ENCODE results near the gene THRB.
"Not testable (repeated sequence)": the region's sequence is repeated elsewhere in the genome, so short reads cannot be mapped to it uniquely, and the experiment has no call there.

Gene THRB

GRCh38 chr3:24405057-24405456, 89.6 kb downstream of the THRB start:
- no peak for TF ChIP-seq CTCF (IDR thresholded peaks at IDR 0.05; ENCODE audit: extremely low read depth, missing control alignments)
- DNase-seq (ENCODE audit: low spot score): no peak

DNA sequence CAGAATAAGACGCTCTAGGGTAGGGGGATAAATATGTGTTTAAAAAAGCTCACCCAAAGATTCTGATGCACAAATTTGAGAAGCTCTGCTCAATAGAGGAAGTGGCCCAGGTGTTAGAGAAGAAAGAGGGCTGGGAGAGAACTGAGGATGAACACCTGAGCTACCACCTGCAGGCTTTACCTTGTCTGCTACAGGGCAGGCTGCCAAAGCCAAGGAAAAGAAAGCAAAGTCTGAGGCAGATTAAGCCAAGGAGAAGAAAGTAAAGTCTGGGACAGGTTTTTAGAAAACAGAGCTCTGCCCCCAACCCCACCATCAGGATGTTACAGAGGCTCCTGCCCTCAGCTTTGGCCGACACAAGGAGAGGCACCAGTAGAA, 92.9 kb downstream of the THRB start:
- TF ChIP-seq CTCF (IDR thresholded peaks at IDR 0.05; ENCODE audit: extremely low read depth, missing control alignments): no peak
- no peak for DNase-seq (ENCODE audit: low spot score)

GRCh38 chr3:24401090-24401810, 93.4 kb downstream of the THRB start:
- no peak for TF ChIP-seq CTCF (IDR thresholded peaks at IDR 0.05; ENCODE audit: extremely low read depth, missing control alignments)
- no peak for DNase-seq (ENCODE audit: low spot score)

GRCh38 chr3:24400450-24400849, 94.2 kb downstream of the THRB start:
- no peak for TF ChIP-seq CTCF (IDR thresholded peaks at IDR 0.05; ENCODE audit: extremely low read depth, missing control alignments)
- DNase-seq (ENCODE audit: low spot score): no peak

GRCh38 chr3:24400015-24400414, 94.6 kb downstream of the THRB start:
- no peak for TF ChIP-seq CTCF (IDR thresholded peaks at IDR 0.05; ENCODE audit: extremely low read depth, missing control alignments)
- DNase-seq (ENCODE audit: low spot score): no peak

- no peak for DNase-seq (ENCODE audit: low spot score)
- TF ChIP-seq CTCF (IDR thresholded peaks at IDR 0.05; ENCODE audit: extremely low read depth, missing control alignments): no peak
These were observed 95.0 kb downstream of the THRB start for GRCh38 chr3:24399614-24400013.

GRCh38 chr3:24398712-24399111, 95.9 kb downstream of the THRB start:
- not testable (repeated sequence) for DNase-seq (ENCODE audit: low spot score)

DNA sequence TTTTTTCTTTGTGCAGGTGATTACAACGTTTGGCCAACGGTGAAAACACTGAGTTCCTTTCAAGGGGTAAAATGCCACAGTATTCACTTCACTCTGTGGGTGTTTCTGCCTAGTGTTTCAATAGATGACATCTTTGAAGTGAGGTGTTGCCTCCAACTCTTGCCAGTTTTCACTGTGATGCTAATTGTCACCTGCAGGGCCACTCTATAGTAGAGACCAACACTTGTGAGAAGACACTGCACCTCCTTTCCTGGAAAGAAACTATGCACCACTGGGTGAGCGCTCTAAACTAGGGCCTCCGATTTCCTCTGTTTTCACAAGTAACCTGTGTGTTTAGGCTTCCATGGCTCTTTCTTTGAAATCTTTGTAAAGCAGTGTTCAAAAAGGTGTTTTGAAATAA, 98.3 kb downstream of the THRB start:
- no peak for TF ChIP-seq CTCF (IDR thresholded peaks at IDR 0.05; ENCODE audit: extremely low read depth, missing control alignments)
- no peak for DNase-seq (ENCODE audit: low spot score)

Measured in GM20000 (cell line).